Mucosa of descending colon (tissue), 3 donors: Measurements from ENCODE around the gene ARID3C. TPM values are rescaled to one million over a fixed set of nuclear protein-coding genes. Genes with fewer than 3 reads are reported as not detected.

ENCODE experiments used
- ATAC-seq: fragments of 200-7000 bp; cut with Tn5 transposase; one replicate; pipeline ENCODE4 v1.9.1; 2020; ENCODE audit warnings: mild to moderate bottlenecking, moderate library complexity
- DNase-seq, 3 donors: peaks; one replicate each; pipeline ENCODE4 v3.0.0-alpha.2; 2020
- H3K36me3 ChIP-seq: fragments of 200-600 bp; one replicate; pipeline ENCODE4 v1.8.0; 2021; ENCODE audit warnings: low read depth, mild to moderate bottlenecking
- H3K4me1 ChIP-seq: fragments of 200-600 bp; one replicate; pipeline ENCODE4 v1.8.0; 2021; ENCODE audit warnings: low read depth, mild to moderate bottlenecking
- H3K4me3 ChIP-seq: fragments of 200-600 bp; one replicate; pipeline ENCODE4 v1.8.0; 2021; ENCODE audit warnings: mild to moderate bottlenecking
- H3K9me3 ChIP-seq: fragments of 200-600 bp; one replicate; pipeline ENCODE4 v1.8.0; 2021; ENCODE audit warnings: mild to moderate bottlenecking
- CTCF ChIP-seq: fragments of 200-600 bp; IDR thresholded peaks from one replicate; pipeline ENCODE4 v1.8.0; 2022; ENCODE audit warnings: antibody characterized with exemption, mild to moderate bottlenecking
- intact Hi-C, 2 donors: fragments of 100-400 bp; cut with DNase I in 1 of 2; cut with micrococcal nuclease in 1 of 2; formaldehyde crosslinking; loops; one replicate each; pipeline versions ENCODE4 v1.11.0 to v1.11.1; 2022; cut with DNase I, micrococcal nuclease
- total RNA-seq, 3 donors: library from RNA; stranded (reverse); fragmentation: NEBNext Ultra II Directional in 2 of 3; extraction: Animal tissue kit (Norgen Biotek cat#: 25700) in 2 of 3; gene quantifications; one replicate each; pipeline versions ENCODE4 v1.2.1 to v1.2.4, GENCODE V29; 2021 to 2023
- donor health status: DM: no; HTN: no; CAD: no; lungs with moderate emphysema.
- donor health status: DM: no; HTN: no; CAD: no.
- donor health status: DM: no; HTN: yes; CAD: no.

The ARID3C gene
- total RNA-seq, 3 donors from 2014 or later = not detected

GRCh38 chr9:34620061-34620994, 8.5 kb downstream of the ARID3C start, which contains the start of gene DCTN3:
Gene DCTN3 (minus strand): TSS chr9:34620495. CDS start chr9:34620464, 31 bp downstream.
- ATAC-seq (peak; percentile 100), DNase-seq (peak; percentile 91 to 96 (median 94))
- H3K4me3 ChIP-seq = peak within 1 kb of the TSS; percentile 75
- intact Hi-C loops = no loop called here
- no peaks in the 10 kb centered on the region for H3K9me3 ChIP-seq
- no peaks in the 10 kb centered on the region for H3K36me3 ChIP-seq
- H3K4me1 ChIP-seq = peaks cover 9% of the 10 kb centered on the region
- TF ChIP-seq CTCF = no peak

- intact Hi-C loops = no loop called here
- ATAC-seq = no peak
- Histone ChIP-seq H3K9me3 (no peaks in the 10 kb centered on the region), H3K36me3 (no peaks in the 10 kb centered on the region), H3K4me3 (no peak overlapping the region), H3K4me1 (peaks cover 13% of the 10 kb centered on the region)
- no peak for DNase-seq
- TF ChIP-seq CTCF = no peak
Observed at GRCh38 chr9:34615132-34615531, 13.7 kb downstream of the ARID3C start.

GRCh38 chr9:34612788-34613390, 16.0 kb downstream of the ARID3C start:
- H3K9me3 ChIP-seq = no peaks in the 10 kb centered on the region
- peaks cover 4% of the 10 kb centered on the region for H3K4me1 ChIP-seq
- peak; percentile 86 for TF ChIP-seq CTCF
- no peak overlapping the region for H3K4me3 ChIP-seq
- DNase-seq (peak; percentile 75 to 88 (median 80)), ATAC-seq (peak; percentile 72)
- no peaks in the 10 kb centered on the region for H3K36me3 ChIP-seq
- intact Hi-C loops = no loop called here

- intact Hi-C loops = no loop called here
- ATAC-seq = peak; percentile 95
Observed at GRCh38 chr9:34611811-34612787, 16.8 kb downstream of the ARID3C start, which contains the start of gene RPP25L. Gene RPP25L (minus strand): TSS chr9:34612097. CDS start chr9:34611296, 801 bp downstream.

More at GRCh38 chr9:34611811-34612787, 16.8 kb downstream of the ARID3C start, which contains the start of gene RPP25L:
- no peaks in the 10 kb centered on the region for H3K9me3 ChIP-seq
- DNase-seq = peak; percentile 85 to 94 (median 90)
- H3K36me3 ChIP-seq = no peaks in the 10 kb centered on the region
- no peak for TF ChIP-seq CTCF
- peaks cover 4% of the 10 kb centered on the region for H3K4me1 ChIP-seq
- H3K4me3 ChIP-seq = peak within 1 kb of the TSS; percentile 48
